ENCODE measurements around the gene IL17C.
"Not testable (repeated sequence)": the region's sequence is repeated elsewhere in the genome, so short reads cannot be mapped to it uniquely, and the experiment has no call there.

IL17C gene

GRCh38 chr16:88638323-88639230 lies at the start of gene IL17C:
TSS of gene IL17C (plus strand) at chr16:88638572. CDS start at chr16:88638642, 70 bp downstream.
- DNase-seq = peak; percentile 49

GRCh38 chr16:88588754-88589153 lies 49.6 kb upstream of the IL17C start:
- peak; percentile 22 for DNase-seq

GRCh38 chr16:88589441-88589840 lies 48.9 kb upstream of the IL17C start:
- peak; percentile 19 for DNase-seq

- peak; percentile 35 for DNase-seq
Observed at GRCh38 chr16:88591577-88592021, 46.8 kb upstream of the IL17C start.

GRCh38 chr16:88593061-88593460 lies 45.3 kb upstream of the IL17C start:
- DNase-seq = no peak

- no peak for DNase-seq
Observed at GRCh38 chr16:88593489-88593888, 44.9 kb upstream of the IL17C start.

GRCh38 chr16:88593910-88594309 lies 44.5 kb upstream of the IL17C start:
- DNase-seq = no peak

GRCh38 chr16:88595101-88595500 lies 43.3 kb upstream of the IL17C start:
- DNase-seq = no peak

- no peak for DNase-seq
Observed at GRCh38 chr16:88595921-88596320, 42.5 kb upstream of the IL17C start.

- no peak for DNase-seq
Observed at GRCh38 chr16:88596483-88596882, 41.9 kb upstream of the IL17C start.

GRCh38 chr16:88597856-88598491 lies 40.4 kb upstream of the IL17C start:
- no peak for DNase-seq

- no peak for DNase-seq
Observed at GRCh38 chr16:88599092-88599733, 39.2 kb upstream of the IL17C start.

- DNase-seq = no peak
Observed at GRCh38 chr16:88599825-88600538, 38.4 kb upstream of the IL17C start.

- no peak for DNase-seq
Observed at GRCh38 chr16:88600539-88600896, 37.9 kb upstream of the IL17C start.

GRCh38 chr16:88601313-88602036 lies 36.9 kb upstream of the IL17C start:
- no peak for DNase-seq

- DNase-seq = no peak
Observed at GRCh38 chr16:88602091-88602490, 36.3 kb upstream of the IL17C start.

- no peak for DNase-seq
Observed at GRCh38 chr16:88605186-88606147, 32.9 kb upstream of the IL17C start.

- no peak for DNase-seq
Observed at GRCh38 chr16:88606148-88606757, 32.1 kb upstream of the IL17C start.

- DNase-seq = no peak
Observed at GRCh38 chr16:88608076-88608475, 30.3 kb upstream of the IL17C start.

GRCh38 chr16:88609426-88609825 lies 28.9 kb upstream of the IL17C start:
- not testable (repeated sequence) for DNase-seq

- no peak for DNase-seq
Observed at GRCh38 chr16:88610080-88610479, 28.3 kb upstream of the IL17C start.

Data from CD4-positive, alpha-beta T cell treated with Interleukin-17A for 1 hour (primary cell).